Stimulated activated CD8-positive, alpha-beta memory T cell treated with anti-CD3 and anti-CD28 coated beads, Interleukin-4, amount 100 ng/mL, for 4 hours (primary cell): Measurements from ENCODE around the gene TAS2R41.

Source experiments
- DNase-seq, 2 donors: peaks; one replicate each; pipeline ENCODE4 v3.0.0-alpha.2; 2020; ENCODE audit warnings: low read depth in 2 of 2, low spot score in 1 of 2

Gene TAS2R41

DNA sequence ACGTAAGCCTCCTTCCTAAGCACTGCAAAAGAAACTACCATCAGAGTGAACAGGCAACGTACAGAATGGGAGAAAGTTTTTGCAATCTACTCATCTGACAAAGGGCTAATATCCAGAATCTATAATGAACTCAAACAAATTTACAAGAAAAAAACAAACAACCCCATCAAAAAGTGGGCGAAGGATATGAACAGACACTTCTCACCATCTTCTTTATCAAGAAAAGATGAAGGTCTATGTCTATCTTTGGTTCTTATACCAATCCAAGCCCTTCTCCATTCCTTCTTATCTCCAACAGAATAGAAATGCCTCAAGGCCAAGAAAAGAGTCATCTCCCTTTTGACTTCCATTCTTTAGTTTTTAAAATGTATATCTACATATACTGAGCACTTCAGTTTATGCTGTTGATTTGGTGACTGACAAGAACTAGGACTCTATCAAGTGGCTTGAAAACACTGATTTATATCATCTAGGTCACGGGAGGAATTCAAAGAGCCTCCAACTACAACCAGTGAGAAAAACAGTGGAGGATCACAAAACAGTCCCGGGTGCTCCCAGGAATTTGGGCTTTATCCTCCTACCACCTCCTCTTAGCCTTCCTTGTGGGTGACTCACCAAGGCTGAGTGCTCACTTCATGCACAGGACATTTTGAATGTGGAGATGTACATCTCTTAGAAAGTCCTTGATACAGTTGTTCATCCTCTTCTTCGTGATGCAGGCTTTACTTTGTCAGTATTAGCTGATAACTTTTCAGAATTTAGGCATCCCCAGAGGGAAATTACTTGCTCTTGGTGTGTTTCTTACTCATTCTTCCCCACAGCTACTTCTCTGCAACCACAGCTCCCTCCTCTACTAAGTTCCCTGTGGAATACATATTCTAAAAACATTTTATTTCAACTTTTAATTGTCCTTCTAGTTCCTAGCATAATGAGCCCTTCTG, 15.4 kb downstream of the TAS2R41 start:
- no peak for DNase-seq

DNA sequence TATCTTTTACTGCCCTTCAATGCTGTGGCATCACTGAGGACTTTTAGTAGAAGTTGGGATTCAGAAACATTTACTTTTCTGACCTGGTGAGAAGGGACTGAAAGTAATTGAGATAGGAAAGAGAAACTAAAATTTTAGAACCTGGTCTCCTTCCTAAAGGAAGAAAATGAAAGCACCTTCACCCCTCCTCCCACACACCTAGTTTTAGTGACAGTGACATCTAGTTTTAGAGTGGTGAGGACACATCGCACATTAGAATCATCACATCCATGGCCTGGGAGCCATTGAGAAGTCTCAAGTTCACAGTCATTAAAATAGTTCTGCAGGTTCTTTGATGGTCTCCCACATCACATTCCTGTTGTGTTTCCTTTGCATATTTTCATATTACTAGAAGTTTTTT, 16.1 kb downstream of the TAS2R41 start:
- no peak for DNase-seq

DNA sequence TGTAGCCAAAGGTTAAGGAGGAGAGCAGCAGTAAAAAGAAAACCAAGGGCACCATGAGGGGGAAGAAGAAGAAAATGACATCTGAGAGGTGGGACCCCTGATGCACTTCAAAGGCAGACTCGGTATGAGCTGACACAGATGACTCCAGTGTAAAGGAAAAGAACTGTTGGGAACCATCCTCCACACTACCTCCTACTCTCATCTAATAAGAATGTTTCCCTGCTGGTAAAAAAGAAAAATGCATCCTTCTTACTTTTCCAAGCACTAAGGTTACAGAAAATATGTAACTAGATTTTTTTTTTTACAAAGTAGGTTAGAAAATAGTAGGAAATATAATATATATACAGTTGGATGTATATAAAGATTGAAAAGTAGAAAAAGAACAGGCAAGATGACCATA, 16.9 kb downstream of the TAS2R41 start:
- DNase-seq: no peak

DNA sequence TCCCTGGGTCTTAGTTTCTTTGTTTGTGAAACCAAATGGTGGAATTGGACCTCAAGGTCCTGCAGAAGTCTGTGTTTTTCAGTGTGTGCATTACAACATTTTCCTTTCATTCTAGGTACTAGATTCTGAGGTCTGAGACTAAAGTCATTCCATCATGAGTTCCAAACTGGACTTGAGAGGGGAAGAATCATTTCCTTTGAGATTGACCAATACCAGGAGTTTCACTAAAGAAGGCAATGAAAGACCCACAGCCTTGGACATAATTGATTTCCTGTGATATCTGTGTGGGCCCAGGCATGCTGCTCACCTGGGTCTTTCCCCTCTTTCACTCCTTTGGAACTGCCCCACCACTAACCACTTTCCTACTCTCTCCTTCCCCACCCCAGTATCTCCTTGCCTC, 18.2 kb downstream of the TAS2R41 start:
- DNase-seq: no peak

DNA sequence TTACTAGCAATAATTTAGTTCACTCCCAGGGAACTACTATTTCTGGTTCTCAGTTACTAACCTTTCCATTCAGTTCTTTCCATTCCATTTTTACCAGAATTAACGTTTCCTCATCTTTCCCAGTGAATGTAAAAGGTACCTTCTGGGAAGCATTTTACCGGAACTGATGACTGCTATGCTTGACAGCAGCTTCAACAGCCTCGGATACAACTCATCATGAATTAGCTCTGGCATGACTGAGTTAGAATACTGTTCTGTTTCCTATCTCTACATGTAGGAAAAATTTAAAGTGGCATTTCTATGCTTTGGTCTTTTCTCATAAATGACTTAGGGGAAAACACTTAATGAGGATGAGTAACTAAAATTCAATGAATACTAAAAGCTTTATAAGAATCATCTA, 18.6 kb downstream of the TAS2R41 start:
- no peak for DNase-seq

DNA sequence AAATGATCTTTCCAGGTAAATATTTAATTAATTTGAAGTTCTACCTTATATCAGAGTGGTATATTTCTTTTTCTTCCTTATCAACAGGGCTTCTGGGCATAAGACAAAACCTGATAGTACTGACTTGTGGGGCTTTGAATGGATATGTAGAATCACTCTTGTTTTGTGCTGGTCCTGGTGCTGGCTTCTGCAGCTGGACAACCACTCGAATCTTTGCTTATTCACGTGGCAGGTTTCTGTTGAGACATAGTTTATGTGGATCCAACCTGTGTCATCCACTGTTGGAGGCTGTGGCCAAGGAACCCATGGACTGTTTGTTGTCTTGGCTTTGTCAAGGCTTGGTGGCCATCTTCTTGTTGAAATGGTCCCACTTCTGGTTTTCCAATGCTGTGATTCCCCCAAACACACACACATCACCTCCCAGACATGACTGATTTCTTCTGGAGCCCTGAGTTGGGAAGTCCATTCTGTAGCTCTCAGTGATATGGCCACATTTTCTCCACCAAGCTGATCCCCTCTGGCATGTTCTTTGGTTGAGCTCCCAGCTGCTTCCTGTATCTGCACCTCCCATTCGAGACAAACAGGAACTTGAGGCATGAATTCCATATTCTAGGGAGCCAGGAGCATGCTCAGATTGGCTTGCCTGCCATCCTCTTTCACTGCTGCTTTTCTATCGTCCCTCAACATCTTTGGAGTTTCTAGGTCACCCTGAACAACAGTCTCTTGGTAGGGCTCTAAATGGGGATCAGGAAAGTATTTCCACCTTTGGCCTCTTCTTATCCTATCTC, 19.5 kb downstream of the TAS2R41 start:
- DNase-seq: no peak

DNA sequence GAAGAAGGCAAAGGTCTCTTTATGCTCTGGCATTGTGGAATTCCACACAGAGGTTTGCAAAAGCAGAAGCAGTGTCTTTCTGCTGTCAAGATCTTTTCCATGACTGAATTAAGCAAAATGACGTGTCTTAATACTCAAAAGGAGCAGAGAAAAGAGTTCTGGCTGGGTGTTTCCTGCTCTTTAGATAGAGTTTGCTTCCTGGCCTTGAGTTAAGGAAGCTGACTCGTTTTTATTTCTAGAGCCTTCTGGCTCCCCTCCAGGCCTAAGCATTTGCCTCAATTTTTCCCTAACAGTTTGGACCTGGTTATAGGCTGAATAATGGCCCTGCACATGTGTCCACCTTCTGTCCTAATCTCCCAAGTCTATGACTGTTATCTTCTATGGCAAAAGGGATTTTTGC, 21.6 kb downstream of the TAS2R41 start:
- no peak for DNase-seq

DNA sequence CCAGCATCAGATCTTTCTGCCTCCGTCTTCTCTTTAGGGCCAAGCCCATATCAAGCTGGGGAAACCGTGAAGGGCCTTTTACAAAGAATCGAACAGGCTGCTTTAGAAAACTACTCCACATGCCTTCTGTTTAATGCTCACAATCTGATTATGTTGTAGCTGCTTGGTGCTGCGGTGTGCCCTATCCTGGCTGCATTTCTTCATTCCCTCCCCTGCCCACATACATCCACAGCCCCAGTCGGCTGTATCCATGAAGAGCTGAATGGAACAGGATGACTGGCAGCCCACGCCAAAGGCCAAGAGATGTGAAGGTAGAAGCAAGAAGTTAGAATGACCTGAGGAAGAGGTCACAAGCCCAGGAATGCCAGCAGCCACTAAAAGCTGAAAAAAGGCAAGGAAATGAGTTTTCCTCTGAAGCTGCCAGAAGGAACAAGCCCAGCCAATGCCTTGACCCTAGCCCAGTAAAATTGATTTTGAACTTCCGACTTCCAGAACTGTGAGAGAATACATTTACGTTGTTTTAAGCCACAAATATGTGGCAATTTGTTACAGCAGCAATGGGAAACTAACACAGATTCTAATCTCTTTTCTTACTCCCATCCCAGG, 22.2 kb downstream of the TAS2R41 start:
- no peak for DNase-seq

DNA sequence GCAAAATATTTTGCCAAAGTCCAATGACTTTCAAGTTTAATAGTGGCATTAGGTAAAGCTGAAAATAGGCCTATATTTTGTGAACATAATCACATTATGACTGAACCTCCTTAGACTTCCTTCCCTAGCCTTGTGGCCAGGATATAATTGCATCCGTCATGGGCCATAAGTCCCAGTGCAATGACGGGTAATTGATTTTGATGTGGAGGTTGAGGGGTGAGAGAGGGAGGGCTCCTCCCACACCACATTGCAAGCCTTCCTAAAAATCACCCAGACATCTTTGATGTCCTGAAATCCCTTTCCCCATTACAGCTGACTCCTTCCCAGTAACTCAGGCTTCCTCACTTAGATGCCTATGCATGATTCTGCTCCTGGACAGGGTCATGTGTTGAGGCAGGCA, 25.6 kb downstream of the TAS2R41 start:
- DNase-seq: no peak

DNA sequence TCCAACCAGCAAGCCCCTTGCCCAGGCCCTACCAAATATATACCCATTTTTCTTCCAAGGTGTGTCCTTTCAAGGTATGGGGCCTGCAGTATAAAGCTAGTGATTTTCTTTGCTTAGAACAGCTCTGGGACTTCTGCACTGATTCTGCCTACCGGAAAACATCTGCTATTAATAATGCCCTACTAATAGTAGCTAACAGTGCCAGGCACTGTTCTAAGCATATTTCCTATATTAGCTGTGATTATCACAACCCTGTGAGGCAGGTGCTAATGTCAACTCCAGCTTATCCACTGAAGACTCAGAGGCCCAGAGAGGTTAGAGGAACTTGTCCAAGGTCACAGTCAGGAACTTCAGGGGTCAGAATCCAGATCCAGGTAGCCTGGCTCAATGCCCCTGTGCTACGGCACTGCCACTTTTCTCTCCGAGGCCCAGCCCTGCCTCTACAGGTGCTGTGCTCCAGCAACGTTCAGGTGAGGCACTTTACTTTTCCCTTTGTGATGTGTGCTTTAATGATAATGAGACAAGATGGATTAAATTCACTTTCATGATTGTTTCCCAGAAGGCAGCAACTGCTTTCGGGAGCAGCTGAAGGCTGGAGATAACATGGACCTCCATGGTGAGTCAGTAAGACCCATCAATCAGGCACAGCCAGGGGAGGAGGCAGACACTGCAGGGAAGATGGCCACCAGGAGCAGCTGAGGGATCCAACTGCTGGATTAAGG, 26.7 kb downstream of the TAS2R41 start:
- no peak for DNase-seq

DNA sequence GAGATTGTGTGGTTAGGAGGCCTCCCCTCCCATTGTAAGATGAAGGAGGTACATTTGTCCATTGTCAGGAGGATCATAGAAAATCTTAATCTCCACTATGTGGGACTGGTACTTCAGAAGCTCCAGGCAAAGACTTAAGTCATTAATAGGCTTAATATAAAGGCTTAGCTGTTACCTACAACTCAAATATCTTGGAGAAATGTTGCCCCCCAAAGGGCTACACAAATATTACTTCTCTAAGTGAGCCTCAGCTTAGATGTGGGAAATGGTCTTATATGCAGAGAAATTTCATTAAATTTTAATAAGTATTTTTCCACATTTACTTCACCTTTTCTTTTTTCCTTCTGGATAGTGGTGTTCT, 27.2 kb downstream of the TAS2R41 start:
- no peak for DNase-seq

DNA sequence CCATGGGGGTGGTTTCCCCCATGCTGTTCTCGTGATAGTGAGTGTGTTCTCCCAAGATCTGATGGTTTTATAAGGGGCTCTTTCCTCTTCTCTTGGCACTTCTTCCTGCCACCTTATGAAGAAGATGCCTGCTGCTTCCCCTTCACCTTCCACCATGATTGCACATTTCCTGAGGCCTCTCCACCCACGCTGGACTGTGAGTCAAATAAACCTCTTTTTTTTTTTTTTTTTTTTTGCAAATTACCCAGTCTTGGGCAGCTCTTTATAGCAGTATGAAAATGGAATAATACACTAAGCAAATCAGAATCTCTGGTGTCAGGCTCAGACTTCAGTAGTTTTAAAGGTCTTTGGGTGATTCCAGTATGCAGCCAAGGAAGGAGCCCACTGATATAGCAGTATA, 28.2 kb downstream of the TAS2R41 start:
- DNase-seq: no peak

DNA sequence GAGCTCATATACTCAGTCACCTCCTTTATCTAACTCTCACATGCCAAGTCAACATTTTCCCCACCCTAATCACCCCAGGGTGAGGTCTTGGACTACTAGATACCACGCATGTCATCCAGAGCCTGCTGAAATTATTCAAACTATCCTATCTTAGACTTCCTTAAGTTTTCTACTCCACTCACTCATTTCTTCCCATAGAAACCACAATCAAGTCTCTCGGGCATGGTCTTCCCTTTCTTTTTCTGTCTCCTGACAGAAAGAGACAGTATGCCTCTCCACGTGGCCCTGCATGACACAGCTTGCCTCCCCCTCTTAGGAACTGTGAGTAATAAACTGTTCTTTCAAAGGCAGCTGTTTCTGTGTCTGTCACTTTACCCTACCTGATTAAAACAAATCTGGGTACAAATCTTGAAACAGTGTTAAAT, 29.4 kb downstream of the TAS2R41 start:
- DNase-seq: no peak

DNA sequence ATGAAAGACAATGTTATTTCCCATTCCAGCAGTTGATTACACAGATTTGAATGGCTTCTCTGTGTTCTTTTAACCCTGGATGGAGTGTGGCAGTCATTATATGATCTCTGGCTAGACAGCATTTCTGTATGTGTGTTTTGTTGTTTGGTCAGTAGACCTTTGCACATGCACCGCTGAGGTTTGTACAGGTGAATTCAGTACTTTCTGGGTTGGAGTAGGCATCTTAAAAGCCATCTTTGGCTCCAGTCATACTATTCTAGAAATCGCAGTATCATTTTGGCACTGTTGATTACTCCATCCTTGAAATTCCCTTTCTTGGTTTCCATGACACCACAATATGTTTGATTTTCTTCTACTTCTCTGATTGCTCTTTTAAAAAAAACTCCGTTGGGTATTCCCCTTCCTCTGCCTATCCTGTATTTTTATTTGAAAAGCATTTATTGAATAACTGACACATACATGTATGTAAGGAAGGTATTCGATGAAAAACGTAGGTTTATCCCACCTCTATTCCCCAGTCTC, 29.9 kb downstream of the TAS2R41 start:
- DNase-seq: no peak

DNA sequence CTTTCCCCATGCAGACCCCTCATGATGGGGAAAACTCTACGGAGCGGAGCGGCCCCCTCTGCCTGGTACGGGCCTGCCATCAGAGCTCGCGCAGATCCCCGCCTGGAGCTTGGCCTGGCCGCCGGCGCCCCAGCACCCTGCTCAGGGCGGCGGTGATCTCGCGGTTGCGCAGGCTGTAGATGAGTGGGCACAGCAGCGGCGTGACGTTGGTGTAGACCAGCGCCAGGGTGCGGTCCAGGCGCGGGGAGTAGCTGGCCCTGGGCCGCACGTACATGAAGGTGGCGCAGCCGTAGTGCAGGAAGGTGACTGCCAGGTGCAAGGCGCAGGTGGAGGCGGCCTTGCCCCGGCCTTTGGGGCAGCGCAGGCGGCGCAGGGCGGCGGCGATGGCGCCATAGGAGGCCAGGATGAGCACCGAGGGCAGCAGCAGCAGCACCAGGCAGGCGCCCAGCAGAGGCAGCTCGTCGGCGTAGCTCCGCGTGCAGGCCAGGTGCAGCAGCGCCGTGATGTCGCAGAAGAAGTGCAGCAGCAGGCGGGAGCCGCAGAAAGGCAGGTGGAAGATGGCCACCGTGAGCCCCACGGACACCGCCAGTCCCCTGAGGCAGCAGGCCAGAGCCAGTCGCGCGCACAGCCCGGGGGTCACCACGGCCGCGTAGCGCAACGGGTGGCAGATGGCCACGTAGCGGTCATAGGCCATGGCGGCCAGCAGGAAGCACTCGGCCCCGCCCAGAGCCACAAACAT, 33.4 kb downstream of the TAS2R41 start:
- DNase-seq: no peak

DNA sequence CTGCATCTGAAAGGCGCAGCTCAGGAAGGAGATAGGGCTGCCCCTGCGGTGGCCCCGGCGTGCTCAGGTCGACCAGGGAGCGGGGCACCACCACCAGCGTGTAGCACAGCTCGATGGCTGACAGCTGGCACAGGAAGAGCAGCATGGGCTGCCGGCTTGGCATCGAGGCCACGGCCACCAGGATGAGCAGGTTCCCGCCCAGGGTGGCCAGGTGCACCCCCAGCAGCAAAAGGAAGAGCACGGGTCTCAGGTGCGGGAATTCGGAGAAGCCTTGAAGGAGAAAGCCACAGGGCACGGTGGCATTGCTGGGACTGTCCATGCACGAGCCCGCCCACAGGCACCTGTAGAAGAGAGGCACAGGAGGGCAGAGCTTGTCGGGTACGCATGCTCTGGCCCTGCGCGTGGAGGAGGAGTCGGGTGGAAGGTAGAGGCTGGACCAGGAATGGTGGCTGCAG, 33.9 kb downstream of the TAS2R41 start:
- no peak for DNase-seq

DNA sequence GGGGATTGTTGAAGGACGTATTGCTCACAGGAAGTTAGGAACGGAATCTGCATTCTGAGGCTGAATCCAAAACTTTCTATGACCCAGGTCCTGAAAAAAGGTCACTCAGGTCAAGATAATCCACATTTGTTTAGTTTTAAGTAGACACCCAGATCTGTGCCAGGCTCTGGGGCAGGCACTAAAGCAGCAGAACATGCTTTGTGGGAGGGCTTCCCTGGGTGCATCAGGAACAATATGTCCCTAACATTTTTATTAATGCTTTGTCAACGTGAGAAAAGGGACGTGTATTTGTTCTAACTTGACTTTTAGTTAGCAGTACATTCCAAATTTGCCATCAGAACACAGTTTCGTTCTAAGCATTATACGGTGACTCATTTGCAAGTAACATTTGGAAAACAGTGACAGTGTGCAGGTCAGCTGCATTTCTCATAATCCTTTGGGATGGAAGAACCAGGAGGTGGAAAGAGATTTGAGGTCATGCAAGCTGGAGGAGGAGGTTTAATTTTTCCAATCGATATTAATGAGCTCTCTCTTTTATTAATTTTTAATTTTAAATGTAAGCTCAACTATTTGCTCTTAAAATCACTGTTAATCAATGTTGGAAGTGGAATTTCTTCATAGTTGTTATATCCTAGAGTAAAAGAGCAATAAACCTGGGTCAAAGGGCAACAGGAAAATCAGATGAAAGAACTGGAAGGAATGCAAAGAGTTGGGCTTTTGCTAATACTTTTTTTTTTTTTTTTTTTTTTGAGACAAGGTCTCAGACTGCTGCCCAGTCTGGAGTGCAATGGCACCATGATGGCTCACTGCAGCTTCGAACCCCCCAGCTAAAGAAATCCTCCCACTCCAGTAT, 35.0 kb downstream of the TAS2R41 start:
- DNase-seq: no peak

DNA sequence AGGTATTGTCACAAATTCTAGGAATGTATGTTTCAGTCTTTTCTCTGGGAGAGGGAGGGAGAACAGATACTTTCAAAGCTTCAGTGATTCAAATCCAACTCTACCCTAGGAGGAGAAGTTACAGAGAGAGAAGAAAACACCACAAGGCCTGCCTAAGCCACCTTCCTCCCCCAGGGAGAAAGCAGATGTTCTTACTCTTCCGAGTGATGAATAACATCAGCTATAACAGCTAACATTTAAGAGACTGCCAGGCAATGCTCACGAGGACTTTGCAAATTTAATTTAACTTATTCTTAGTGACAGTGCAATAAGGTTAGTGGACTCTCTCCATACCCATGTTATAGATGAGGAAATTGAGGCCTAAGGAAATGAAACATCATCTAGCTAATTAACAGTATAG, 36.8 kb downstream of the TAS2R41 start:
- no peak for DNase-seq

DNA sequence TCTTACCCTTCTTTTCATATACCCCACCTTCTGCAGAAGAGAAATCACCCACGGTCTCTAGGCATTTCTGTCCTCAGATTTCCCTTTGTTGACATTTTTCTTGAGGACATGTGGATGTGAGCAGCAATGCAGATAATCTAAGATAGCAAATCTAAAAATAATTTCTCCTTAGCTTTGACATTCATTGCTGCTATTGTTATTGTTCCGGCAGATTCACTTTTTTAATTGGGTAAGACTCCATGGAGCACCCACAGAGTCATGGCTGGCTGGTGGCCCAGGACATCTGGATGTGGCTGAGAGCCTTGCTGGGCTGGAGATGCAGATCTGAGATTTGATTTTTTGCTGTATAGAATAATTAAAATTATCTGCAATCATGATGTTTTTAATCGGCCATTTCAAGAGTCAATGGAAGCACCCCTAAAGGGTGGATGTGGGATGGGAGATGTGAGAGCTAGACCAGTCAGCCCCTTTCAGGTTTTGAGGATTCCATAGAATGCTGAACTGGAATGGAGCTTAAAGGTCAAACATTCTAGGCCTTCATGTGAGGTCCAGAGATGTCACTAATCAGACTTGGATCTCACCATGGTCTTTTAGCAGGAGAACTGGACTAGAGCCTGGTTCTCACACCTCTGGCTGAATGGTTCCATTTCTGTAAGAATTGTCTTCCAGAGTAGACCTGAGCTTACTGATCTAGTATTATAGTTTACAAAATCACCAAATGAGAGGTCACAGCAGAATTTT, 37.5 kb downstream of the TAS2R41 start:
- DNase-seq: no peak
